Measurements from ENCODE around the gene MAB21L1. TPM values are rescaled to one million over a fixed set of nuclear protein-coding genes. Genes with fewer than 3 reads are reported as not detected.

The MAB21L1 gene
- total RNA-seq, 1 experiment from 2014 or later, result not detected

DNA sequence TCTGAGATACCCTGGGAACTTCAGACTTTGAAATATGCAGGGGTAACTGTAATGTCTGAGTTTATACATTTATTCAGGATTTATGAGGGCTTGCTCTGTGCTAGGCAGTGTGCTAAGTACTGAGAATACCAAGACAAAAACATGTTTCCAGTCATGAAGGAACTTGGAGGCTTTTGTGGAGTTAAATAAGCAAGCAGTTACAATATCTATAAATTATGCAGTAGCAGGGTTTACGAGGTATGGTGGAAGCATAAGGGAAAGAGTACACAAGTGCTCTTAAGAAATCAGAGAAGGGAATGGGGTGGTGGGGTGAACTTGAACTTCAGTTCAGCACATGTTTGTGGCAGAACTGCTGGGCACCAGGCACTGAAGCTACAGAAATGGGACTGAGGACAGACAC lies 28.0 kb downstream of the MAB21L1 start:
- no peak for DNase-seq (ENCODE audit: low read depth)
